HEK293 (cell line): Measurements from ENCODE around the gene RNF4.

ENCODE experiments used
- CTCF ChIP-seq: fragments of 450-650 bp; formaldehyde crosslinking; IDR thresholded peaks from 2 replicates; pipeline ENCODE4 v1.5.1; 2016; ENCODE audit warnings: missing biosample characterization, missing genetic modification characterization
- GLI4 ChIP-seq: fragments of 450-650 bp; formaldehyde crosslinking; IDR thresholded peaks from 2 replicates; pipeline ENCODE4 v1.5.1; 2016; ENCODE audit warnings: missing biosample characterization, missing genetic modification characterization
- REST ChIP-seq: fragments of 450-650 bp; formaldehyde crosslinking; IDR thresholded peaks from 2 replicates; pipeline ENCODE4 v1.5.1; 2016; ENCODE audit warnings: missing biosample characterization, missing genetic modification characterization
- SP2 ChIP-seq: fragments of 450-650 bp; formaldehyde crosslinking; IDR thresholded peaks from 2 replicates; pipeline ENCODE4 v1.5.1; 2016; ENCODE audit warnings: missing biosample characterization, missing genetic modification characterization
- TCF7L2 ChIP-seq: IDR thresholded peaks from 2 replicates; pipeline ENCODE4 v1.6.1; 2011; ENCODE audit warnings: low read depth, mild to moderate bottlenecking, inconsistent platforms, low read length, moderate library complexity, borderline replicate concordance
- ZBTB20 ChIP-seq: fragments of 450-650 bp; formaldehyde crosslinking; IDR thresholded peaks from 2 replicates; pipeline ENCODE4 v1.5.1; 2016; ENCODE audit warnings: missing biosample characterization, missing genetic modification characterization
- ZNF311 ChIP-seq: fragments of 450-650 bp; formaldehyde crosslinking; IDR thresholded peaks from 2 replicates; pipeline ENCODE4 v1.5.1; 2017; ENCODE audit warnings: missing biosample characterization, missing genetic modification characterization, borderline replicate concordance
- ZNF416 ChIP-seq: fragments of 450-650 bp; formaldehyde crosslinking; IDR thresholded peaks from 2 replicates; pipeline ENCODE4 v1.5.1; 2016; ENCODE audit warnings: missing biosample characterization, missing genetic modification characterization
- ZNF449 ChIP-seq: fragments of 450-650 bp; formaldehyde crosslinking; IDR thresholded peaks from 2 replicates; pipeline ENCODE4 v1.5.1; 2017; ENCODE audit warnings: missing biosample characterization, mild to moderate bottlenecking, missing genetic modification characterization, moderate library complexity
- ZNF561 ChIP-seq: fragments of 450-650 bp; IDR thresholded peaks from 2 replicates; pipeline ENCODE4 v1.5.1; 2018; ENCODE audit warnings: missing biosample characterization, missing genetic modification characterization, borderline replicate concordance

- TF ChIP-seq ZNF311 (tag by site-specific recombination) = no peak
- TF ChIP-seq ZNF416 (tag by site-specific recombination) = no peak
- TF ChIP-seq CTCF (tag by site-specific recombination) = no peak
- no peak for TF ChIP-seq TCF7L2
- TF ChIP-seq GLI4 (tag by site-specific recombination) = no peak
- no peak for TF ChIP-seq SP2 (tag by site-specific recombination)
- no peak for TF ChIP-seq ZNF561 (tag by site-specific recombination)
- no peak for TF ChIP-seq ZBTB20 (tag by site-specific recombination)
- no peak for TF ChIP-seq ZNF449 (tag by site-specific recombination)
- no peak for TF ChIP-seq REST
These were observed 29.8 kb upstream of the RNF4 start for GRCh38 chr4:2438822-2439718.
